H1 (cell line): ENCODE data around the gene CDHR2. TPM values are rescaled to one million over a fixed set of nuclear protein-coding genes. Genes with fewer than 3 reads are reported as not detected.
A peak's percentile ranks its signal among the peaks of the same experiment; 100 is the strongest.

Experiments
- CTCF ChIA-PET: fragments of 300-600 bp; sonication (Branson Sonifier 250); formaldehyde crosslinking; loops from one replicate; lab custom pipeline; 2021; ENCODE audit not compliant: partially characterized antibody; lab: Charles Lee
- POLR2A ChIA-PET: fragments of 300-600 bp; sonication (Branson Sonifier 250); formaldehyde crosslinking; loops from one replicate; lab custom pipeline; 2021; ENCODE audit warnings: inconsistent platforms; ENCODE audit not compliant: partially characterized antibody; lab: Charles Lee
- DNase-seq, 2 experiments: peaks; one replicate each; pipeline versions ENCODE4 v3.0.0 to v3.0.0-alpha.2; 2010 to 2022; ENCODE audit warnings: low spot score in 2 of 2, low read depth in 1 of 2, mixed read lengths in 1 of 2
- FAIRE-seq: peaks from 2 replicates; lab custom pipeline; 2011; peaks lifted over from hg19 to GRCh38; lab: Jason Lieb, UNC
- H2AFZ ChIP-seq: 2 replicates; pipeline ENCODE4 v1.8.1; 2012; ENCODE audit warnings: low read length, inconsistent platforms
- H2AK5ac ChIP-seq: 2 replicates; pipeline ENCODE4 v1.6.1; 2013; ENCODE audit warnings: low read depth, low read length
- H2BK120ac ChIP-seq: replicated peaks from 2 replicates; pipeline ENCODE3; 2013; ENCODE audit warnings: low read depth, low read length, inconsistent platforms
- H2BK12ac ChIP-seq: 2 replicates; pipeline ENCODE4 v1.6.1; 2013; ENCODE audit warnings: low read depth, low read length
- H2BK15ac ChIP-seq: 2 replicates; pipeline ENCODE4 v1.6.1; 2013; ENCODE audit warnings: low read length
- H2BK20ac ChIP-seq: 2 replicates; pipeline ENCODE4 v1.6.1; 2013; ENCODE audit warnings: low read length
- H2BK5ac ChIP-seq: 2 replicates; pipeline ENCODE4 v1.6.1; 2013; ENCODE audit warnings: low read depth, low read length
- H3K14ac ChIP-seq: 2 replicates; pipeline ENCODE4 v1.6.1; 2013; ENCODE audit warnings: inconsistent platforms; ENCODE audit not compliant: insufficient read length
- H3K18ac ChIP-seq: 2 replicates; pipeline ENCODE4 v1.6.1; 2013; ENCODE audit warnings: low read length; ENCODE audit errors: extremely low read depth
- H3K23ac ChIP-seq: 2 replicates; pipeline ENCODE4 v1.6.1; 2013; ENCODE audit warnings: inconsistent platforms; ENCODE audit not compliant: insufficient read length
- H3K23me2 ChIP-seq: 2 replicates; pipeline ENCODE4 v1.6.1; 2013; ENCODE audit warnings: low read depth, low read length
- H3K27ac ChIP-seq: 2 replicates; pipeline ENCODE4 v1.6.1; 2011; ENCODE audit warnings: low read depth, low read length, inconsistent platforms
- H3K27me3 ChIP-seq, 4 experiments: replicated peaks in 1 of 4; 1 replicate in 1 of 4; 2 replicates in 3 of 4; pipeline versions ENCODE4 v1.6.1 to v1.8.1; 2011 to 2013; ENCODE audit warnings: low read length in 3 of 4, mild to moderate bottlenecking in 3 of 4, inconsistent platforms in 2 of 4, mixed read lengths in 2 of 4, moderate library complexity in 1 of 4; ENCODE audit not compliant: control insufficient read depth in 3 of 4, insufficient read depth in 3 of 4; ENCODE audit errors: extremely low read depth in 1 of 4
- H3K36me3 ChIP-seq, 4 experiments: 2 replicates each; pipeline versions ENCODE4 v1.6.1 to v1.8.1; 2011 to 2013; ENCODE audit warnings: mild to moderate bottlenecking in 4 of 4, low read length in 3 of 4, moderate library complexity in 2 of 4, control low read depth in 1 of 4, inconsistent platforms in 1 of 4; ENCODE audit not compliant: insufficient read depth in 4 of 4, control insufficient read depth in 2 of 4
- H3K4ac ChIP-seq: replicated peaks from 2 replicates; pipeline ENCODE3; 2013; ENCODE audit warnings: low read length, low read depth, mixed read lengths, inconsistent platforms; ENCODE audit not compliant: insufficient read length
- H3K4me1 ChIP-seq, 4 experiments: replicated peaks in 1 of 4; 1 replicate in 1 of 4; 2 replicates in 3 of 4; pipeline versions ENCODE4 v1.6.1 to v1.8.1; 2011 to 2013; ENCODE audit warnings: low read length in 3 of 4, inconsistent platforms in 2 of 4, mixed read lengths in 1 of 4; ENCODE audit not compliant: insufficient read depth in 4 of 4, control insufficient read depth in 3 of 4
- H3K4me2 ChIP-seq, 2 experiments: 2 replicates each; pipeline versions ENCODE4 v1.6.1 to v1.8.1; 2011 to 2013; ENCODE audit warnings: low read depth in 2 of 2, low read length in 2 of 2, control low read depth in 1 of 2, inconsistent platforms in 1 of 2, mild to moderate bottlenecking in 1 of 2; ENCODE audit not compliant: insufficient read depth in 1 of 2
- H3K4me3 ChIP-seq, 4 experiments: fragments of 200-600, 300-600 bp in 1 of 4; sonication (generic), shearing (Covaris generic), sonication (Bioruptor Twin) in 1 of 4; 2 replicates each; pipeline versions ENCODE4 v1.5.1 to v1.8.1; 2011 to 2016; ENCODE audit warnings: low read length in 4 of 4, low read depth in 3 of 4, control low read depth in 2 of 4, inconsistent platforms in 2 of 4, mild to moderate bottlenecking in 2 of 4, mixed read lengths in 1 of 4, moderate library complexity in 1 of 4; ENCODE audit not compliant: insufficient read depth in 2 of 4; ENCODE audit errors: extremely low read depth in 1 of 4
- H3K56ac ChIP-seq: replicated peaks from 2 replicates; pipeline ENCODE3; 2013; ENCODE audit warnings: low read depth, mild to moderate bottlenecking, mixed read lengths, low read length, inconsistent platforms; ENCODE audit not compliant: insufficient read length
- H3K79me1 ChIP-seq: 2 replicates; pipeline ENCODE4 v1.6.1; 2013; ENCODE audit warnings: low read depth, low read length, control low read depth
- H3K79me2 ChIP-seq, 2 experiments: 2 replicates each; pipeline versions ENCODE4 v1.6.1 to v1.8.1; 2012 to 2013; ENCODE audit warnings: low read length in 2 of 2, mild to moderate bottlenecking in 2 of 2, inconsistent platforms in 1 of 2; ENCODE audit not compliant: insufficient read depth in 2 of 2, control insufficient read depth in 1 of 2
- H3K9ac ChIP-seq, 4 experiments: replicated peaks in 1 of 4; 1 replicate in 1 of 4; 2 replicates in 3 of 4; pipeline versions ENCODE4 v1.6.1 to v1.8.1; 2011 to 2013; ENCODE audit warnings: low read depth in 3 of 4, low read length in 3 of 4, control low read depth in 2 of 4, mild to moderate bottlenecking in 2 of 4, moderate library complexity in 2 of 4, inconsistent platforms in 1 of 4; ENCODE audit errors: extremely low read depth in 1 of 4
- H3K9me3 ChIP-seq, 2 experiments: 2 replicates each; pipeline versions ENCODE4 v1.6.1 to v1.8.1; 2012 to 2013; ENCODE audit warnings: mild to moderate bottlenecking in 2 of 2, moderate library complexity in 2 of 2, control low read depth in 1 of 2, inconsistent platforms in 1 of 2, low read depth in 1 of 2, low read length in 1 of 2, mixed read lengths in 1 of 2; ENCODE audit not compliant: insufficient read depth in 2 of 2
- H4K20me1 ChIP-seq, 2 experiments: replicated peaks in 1 of 2; 2 replicates each; pipeline versions ENCODE3 to v1.8.1; 2011 to 2013; ENCODE audit warnings: inconsistent platforms in 2 of 2, low read length in 2 of 2, mild to moderate bottlenecking in 1 of 2; ENCODE audit not compliant: insufficient read depth in 2 of 2, control insufficient read depth in 1 of 2
- H4K5ac ChIP-seq: 2 replicates; pipeline ENCODE4 v1.6.1; 2013; ENCODE audit warnings: low read length, low read depth, mixed read lengths, inconsistent platforms; ENCODE audit not compliant: insufficient read length
- H4K8ac ChIP-seq: 2 replicates; pipeline ENCODE4 v1.8.0; 2013; ENCODE audit warnings: mild to moderate bottlenecking, moderate library complexity, low read length, inconsistent platforms; ENCODE audit not compliant: insufficient read depth; ENCODE audit errors: extremely low read depth
- H4K91ac ChIP-seq: replicated peaks from 2 replicates; pipeline ENCODE3; 2013; ENCODE audit warnings: low read length, mixed read lengths, inconsistent platforms; ENCODE audit not compliant: insufficient read length
- CEBPB ChIP-seq: IDR thresholded peaks from 2 replicates; pipeline ENCODE4 v1.6.1; 2012; ENCODE audit warnings: low read depth, low read length
- CTBP2 ChIP-seq: IDR thresholded peaks from 2 replicates; pipeline ENCODE4 v1.7.0; 2011; ENCODE audit warnings: borderline replicate concordance, mild to moderate bottlenecking, moderate library complexity, mixed read lengths, low read length; ENCODE audit not compliant: insufficient read depth, insufficient read length
- EP300 ChIP-seq, 2 experiments: IDR thresholded peaks; 1 replicate in 1 of 2; 2 replicates in 1 of 2; pipeline ENCODE4 v1.6.1; 2011 to 2012; ENCODE audit warnings: low read depth in 2 of 2, low read length in 2 of 2, mild to moderate bottlenecking in 2 of 2, borderline replicate concordance in 1 of 2, inconsistent platforms in 1 of 2, moderate library complexity in 1 of 2
- MAX ChIP-seq: IDR thresholded peaks from 2 replicates; pipeline ENCODE4 v1.6.1; 2012; ENCODE audit warnings: inconsistent platforms
- POU5F1 ChIP-seq: IDR thresholded peaks from 2 replicates; pipeline ENCODE4 v1.6.1; 2011; ENCODE audit warnings: low read depth, mild to moderate bottlenecking, low read length, moderate library complexity
- SP4 ChIP-seq: IDR thresholded peaks from 2 replicates; pipeline ENCODE4 v1.6.1; 2012; ENCODE audit warnings: low read length, inconsistent platforms
- WGBS, 2 experiments: shearing (Covaris generic) in 1 of 2; methylation state at CpG; one replicate each; pipeline versions ENCODE4 v1.1.6 to v1.1.7; 2013 to 2015; ENCODE audit warnings: low lambda C conversion rate in 2 of 2, mixed read lengths in 2 of 2, inconsistent platforms in 1 of 2, low coverage in 1 of 2, missing lambda C conversion rate in 1 of 2; ENCODE audit not compliant: insufficient replicate concordance in 2 of 2, insufficient coverage in 1 of 2, insufficient read length in 1 of 2; ENCODE audit errors: extremely low coverage in 1 of 2, missing lambda C conversion rate in 1 of 2; 5-methylcytosine and 5-hydroxymethylcytosine counted together
- polyA plus RNA-seq, 7 experiments: library from polyadenylated mRNA; depleted of rRNA in 3 of 7; stranded (reverse) in 5 of 7; unstranded in 2 of 7; fragments of >200 nt in 5 of 7; fragments of 200-250 nt in 2 of 7; gene quantifications; 1 replicate in 5 of 7; 2 replicates in 1 of 7; 4 replicates in 1 of 7; pipeline versions ENCODE4 v1.2.1 to v1.2.3, GENCODE V29; 2011 to 2013; ENCODE audit warnings: missing spikeins in 2 of 7, mixed read lengths in 2 of 7
- total RNA-seq: library from RNA; stranded (reverse); fragmentation: NEBNext Ultra II Directional; extraction: Animal tissue kit (Norgen Biotek cat#: 25700); gene quantifications from 2 replicates; pipeline ENCODE4 v1.2.1, GENCODE V29; 2021
- TF ChIP-seq, protein P1 (sequence below): IDR thresholded peaks from 2 replicates; pipeline ENCODE4 v1.6.1; 2011; ENCODE audit warnings: low read depth, mild to moderate bottlenecking, low read length; ENCODE audit not compliant: insufficient read depth
- TF ChIP-seq, protein P2 (sequence below), 3 experiments: IDR thresholded peaks; 1 replicate in 2 of 3; 2 replicates in 1 of 3; pipeline versions ENCODE4 v1.5.1 to v1.6.1; 2011; ENCODE audit warnings: low read length in 3 of 3, mild to moderate bottlenecking in 3 of 3, inconsistent platforms in 2 of 3, low read depth in 1 of 3, moderate library complexity in 1 of 3; ENCODE audit not compliant: insufficient read depth in 1 of 3; ENCODE audit errors: control extremely low read depth in 1 of 3

Gene CDHR2
- total and polyA plus RNA-seq, 2 of the 8 experiments (the other 6 are each of a cell fraction or from before 2014, with no cell fraction given) = 0.02 to 0.43 TPM

GRCh38 chr5:176639208-176639607 is 90.1 kb downstream of the CDHR2 start:
- no peak overlapping the region for H2AFZ ChIP-seq
- H4K91ac ChIP-seq = no peak overlapping the region
- H2BK20ac ChIP-seq = no peak overlapping the region
- no peaks in the 10 kb centered on the region for H3K27me3 ChIP-seq
- H3K79me1 ChIP-seq = no peaks in the 10 kb centered on the region
- no peak overlapping the region for H3K27ac ChIP-seq
- no peak overlapping the region for H2AK5ac ChIP-seq
- H3K56ac ChIP-seq = no peak overlapping the region
- no peaks in the 10 kb centered on the region for H3K79me2 ChIP-seq
- no peak overlapping the region for H3K4ac ChIP-seq
- H2BK15ac ChIP-seq = 0 out of 2 replicates have a peak overlapping the region, but pooled peaks have one; percentile 16
- H3K14ac ChIP-seq = no peak overlapping the region
- H3K18ac ChIP-seq = no peak overlapping the region; the same call in 1 of the 2 replicates
- WGBS, 2 experiments = 55% methylated on average over 4 of the region's 4 CpGs; no CpG with 5 or more reads in 1 of the 2 experiments
- DNase-seq (no peak), FAIRE-seq (no peak)
- H3K4me2 ChIP-seq = no peak overlapping the region
- peaks cover 0 to 3% of the 10 kb centered on the region in 2 experiments; a peak in 1 of 4 replicates for H3K9me3 ChIP-seq
- H4K8ac ChIP-seq = no peak overlapping the region
- H2BK12ac ChIP-seq = no peak overlapping the region
- no peak overlapping the region for H3K4me3 ChIP-seq
- no peak overlapping the region for H4K5ac ChIP-seq
- H3K4me1 ChIP-seq = peaks cover 0 to 20% (median 12%) of the 10 kb centered on the region in 4 experiments; a peak in 6 of 7 replicates
- H2BK5ac ChIP-seq = no peak overlapping the region
- no peaks in the 10 kb centered on the region for H4K20me1 ChIP-seq
- H3K23ac ChIP-seq = no peak overlapping the region
- no peak overlapping the region for H2BK120ac ChIP-seq
- H3K9ac ChIP-seq = no peak overlapping the region
- ChIA-PET POLR2A (interaction anchor here (1.1 to 1.5 kb wide), 2 partner anchors 9 to 43 kb away, joined by 3 to 4 read pairs; partner anchors contain the start of gene TSPAN17), CTCF (interaction anchor here (0.6 to 2.9 kb wide), 5 partner anchors 14 to 648 kb away, joined by 3 to 10 read pairs (median 3); no protein-coding TSS in a partner anchor)
- H3K36me3 ChIP-seq = no peaks in the 10 kb centered on the region
- H3K23me2 ChIP-seq = no peaks in the 10 kb centered on the region
- TF ChIP-seq CTBP2 (no peak), EP300 (IDR thresholded peaks at IDR 0.05; ENCODE audit: borderline replicate concordance in 1 of 2, low read depth in 2 of 2, low read length in 2 of 2) (no peak), POU5F1 (no peak), SP4 (no peak), MAX (no peak), CEBPB (no peak)
- TF ChIP-seq, protein P1, sequence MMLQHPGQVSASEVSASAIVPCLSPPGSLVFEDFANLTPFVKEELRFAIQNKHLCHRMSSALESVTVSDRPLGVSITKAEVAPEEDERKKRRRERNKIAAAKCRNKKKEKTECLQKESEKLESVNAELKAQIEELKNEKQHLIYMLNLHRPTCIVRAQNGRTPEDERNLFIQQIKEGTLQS = no peak
- TF ChIP-seq, protein P2, sequence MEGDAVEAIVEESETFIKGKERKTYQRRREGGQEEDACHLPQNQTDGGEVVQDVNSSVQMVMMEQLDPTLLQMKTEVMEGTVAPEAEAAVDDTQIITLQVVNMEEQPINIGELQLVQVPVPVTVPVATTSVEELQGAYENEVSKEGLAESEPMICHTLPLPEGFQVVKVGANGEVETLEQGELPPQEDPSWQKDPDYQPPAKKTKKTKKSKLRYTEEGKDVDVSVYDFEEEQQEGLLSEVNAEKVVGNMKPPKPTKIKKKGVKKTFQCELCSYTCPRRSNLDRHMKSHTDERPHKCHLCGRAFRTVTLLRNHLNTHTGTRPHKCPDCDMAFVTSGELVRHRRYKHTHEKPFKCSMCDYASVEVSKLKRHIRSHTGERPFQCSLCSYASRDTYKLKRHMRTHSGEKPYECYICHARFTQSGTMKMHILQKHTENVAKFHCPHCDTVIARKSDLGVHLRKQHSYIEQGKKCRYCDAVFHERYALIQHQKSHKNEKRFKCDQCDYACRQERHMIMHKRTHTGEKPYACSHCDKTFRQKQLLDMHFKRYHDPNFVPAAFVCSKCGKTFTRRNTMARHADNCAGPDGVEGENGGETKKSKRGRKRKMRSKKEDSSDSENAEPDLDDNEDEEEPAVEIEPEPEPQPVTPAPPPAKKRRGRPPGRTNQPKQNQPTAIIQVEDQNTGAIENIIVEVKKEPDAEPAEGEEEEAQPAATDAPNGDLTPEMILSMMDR (IDR thresholded peaks at IDR 0.05; ENCODE audit: control extremely low read depth in 1 of 3, insufficient read depth in 1 of 3, low read depth in 1 of 3, low read length in 3 of 3) = no peak
